ENCODE results near the gene SLC36A1. TPM values are rescaled to one million over a fixed set of nuclear protein-coding genes. Genes with fewer than 3 reads are reported as not detected.

The SLC36A1 gene
- total and polyA plus RNA-seq, 2 donors (not counting 1 experiment from before 2014, with no cell fraction given) = 4.6 to 18.9 TPM

GRCh38 chr5:151434570-151435237 lies 12.7 kb upstream of the SLC36A1 start:
- Histone ChIP-seq H3K9ac (ENCODE audit: insufficient read depth, low read length) (no peak overlapping the region), H3K4me3 (replicated peaks in 1 of 4; ENCODE audit: control extremely low read depth in 1 of 4, insufficient read depth in 1 of 4, low read depth in 3 of 4, low read length in 4 of 4) (no peak overlapping the region), H3K79me2 (ENCODE audit: control insufficient read depth, insufficient read depth, low read length) (no peaks in the 10 kb centered on the region), H3K27ac (ENCODE audit: insufficient read depth, low read length) (no peak overlapping the region), H3K4me2 (ENCODE audit: extremely low read depth, insufficient read depth, low read length) (no peak overlapping the region), H2AFZ (ENCODE audit: low read length) (no peak overlapping the region), H3K9me3 (ENCODE audit: control insufficient read depth, insufficient read depth, low read depth, low read length) (no peaks in the 10 kb centered on the region), H3K4me1 (ENCODE audit: control insufficient read depth, extremely low read depth, insufficient read depth, low read length) (no peaks in the 10 kb centered on the region), H4K20me1 (ENCODE audit: control insufficient read depth, extremely low read depth, insufficient read depth, low read length) (no peaks in the 10 kb centered on the region), H3K36me3 (ENCODE audit: control insufficient read depth, insufficient read depth, low read length) (no peaks in the 10 kb centered on the region), H3K27me3 (ENCODE audit: control insufficient read depth, insufficient read depth, low read length) (peaks cover 4% of the 10 kb centered on the region)
- DNase-seq (ENCODE audit: low read depth in 2 of 2) = no peak
- TF ChIP-seq EZH2 (IDR thresholded peaks at IDR 0.05; ENCODE audit: low read length, missing control alignments) = no peak
- TF ChIP-seq, protein P1, sequence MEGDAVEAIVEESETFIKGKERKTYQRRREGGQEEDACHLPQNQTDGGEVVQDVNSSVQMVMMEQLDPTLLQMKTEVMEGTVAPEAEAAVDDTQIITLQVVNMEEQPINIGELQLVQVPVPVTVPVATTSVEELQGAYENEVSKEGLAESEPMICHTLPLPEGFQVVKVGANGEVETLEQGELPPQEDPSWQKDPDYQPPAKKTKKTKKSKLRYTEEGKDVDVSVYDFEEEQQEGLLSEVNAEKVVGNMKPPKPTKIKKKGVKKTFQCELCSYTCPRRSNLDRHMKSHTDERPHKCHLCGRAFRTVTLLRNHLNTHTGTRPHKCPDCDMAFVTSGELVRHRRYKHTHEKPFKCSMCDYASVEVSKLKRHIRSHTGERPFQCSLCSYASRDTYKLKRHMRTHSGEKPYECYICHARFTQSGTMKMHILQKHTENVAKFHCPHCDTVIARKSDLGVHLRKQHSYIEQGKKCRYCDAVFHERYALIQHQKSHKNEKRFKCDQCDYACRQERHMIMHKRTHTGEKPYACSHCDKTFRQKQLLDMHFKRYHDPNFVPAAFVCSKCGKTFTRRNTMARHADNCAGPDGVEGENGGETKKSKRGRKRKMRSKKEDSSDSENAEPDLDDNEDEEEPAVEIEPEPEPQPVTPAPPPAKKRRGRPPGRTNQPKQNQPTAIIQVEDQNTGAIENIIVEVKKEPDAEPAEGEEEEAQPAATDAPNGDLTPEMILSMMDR (conservative IDR thresholded peaks at IDR 0.05 in 1 of 2, IDR thresholded peaks at IDR 0.05 in 1 of 2; ENCODE audit: low read depth in 1 of 2, low read length in 2 of 2) = no peak

DNA sequence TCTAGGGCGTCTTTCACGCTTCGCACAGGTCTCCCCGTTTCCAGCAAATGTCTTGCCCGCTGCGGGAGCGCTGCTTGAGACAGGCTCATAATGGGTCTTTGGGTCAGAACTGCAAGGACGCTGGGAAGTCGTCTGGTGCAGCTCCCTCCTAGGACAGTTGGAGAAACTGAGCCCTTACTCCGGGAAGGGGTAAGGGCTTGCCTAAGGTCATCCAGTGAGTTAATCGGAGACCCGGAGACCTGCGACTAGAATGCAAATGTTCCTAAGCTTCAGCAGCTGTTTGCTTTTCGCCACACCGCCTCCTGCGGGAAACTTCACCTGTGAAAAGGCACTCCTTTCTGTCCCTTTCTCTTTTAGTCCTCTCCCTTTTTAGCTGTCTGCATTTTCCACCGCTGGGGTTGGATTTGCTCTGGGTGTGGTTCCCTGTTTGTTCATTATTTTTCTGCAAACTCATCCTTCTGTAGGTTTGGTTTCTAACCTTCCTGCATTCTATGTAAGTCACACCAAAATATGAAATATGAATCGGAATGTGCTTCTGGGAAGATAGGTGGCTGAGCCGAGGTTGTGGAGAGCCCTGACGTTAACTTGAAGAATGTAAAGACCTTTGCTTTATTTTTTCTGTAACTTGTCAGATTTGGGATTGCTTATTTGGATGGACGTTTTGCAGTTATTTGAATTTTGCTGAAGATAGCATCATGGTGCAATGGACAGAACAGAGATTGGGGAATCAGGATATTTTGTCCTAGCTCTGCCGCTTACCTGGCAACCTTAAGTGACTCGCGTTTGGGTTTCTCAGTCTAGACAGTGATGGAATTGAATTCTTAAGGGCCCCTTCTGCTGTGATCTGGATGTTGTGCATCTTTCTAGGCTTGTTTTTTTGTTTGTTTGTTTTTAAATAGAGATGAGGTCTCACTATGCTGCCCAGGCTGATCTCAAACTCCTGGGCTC lies 909 bp downstream of the SLC36A1 start:
- Histone ChIP-seq H3K9ac (ENCODE audit: insufficient read depth, low read length) (peak overlapping the region; percentile 85), H3K4me1 (ENCODE audit: control insufficient read depth, extremely low read depth, insufficient read depth, low read length) (no peaks in the 10 kb centered on the region), H3K9me3 (ENCODE audit: control insufficient read depth, insufficient read depth, low read depth, low read length) (no peaks in the 10 kb centered on the region), H3K4me3 (replicated peaks in 1 of 4; ENCODE audit: control extremely low read depth in 1 of 4, insufficient read depth in 1 of 4, low read depth in 3 of 4, low read length in 4 of 4) (peak overlapping the region; percentile 44 to 99 (median 90)), H3K79me2 (ENCODE audit: control insufficient read depth, insufficient read depth, low read length) (peaks cover 24% of the 10 kb centered on the region), H4K20me1 (ENCODE audit: control insufficient read depth, extremely low read depth, insufficient read depth, low read length) (no peaks in the 10 kb centered on the region), H3K27me3 (ENCODE audit: control insufficient read depth, insufficient read depth, low read length) (no peaks in the 10 kb centered on the region), H3K27ac (ENCODE audit: insufficient read depth, low read length) (peak overlapping the region; percentile 72), H2AFZ (ENCODE audit: low read length) (peak overlapping the region; percentile 94), H3K36me3 (ENCODE audit: control insufficient read depth, insufficient read depth, low read length) (no peaks in the 10 kb centered on the region), H3K4me2 (ENCODE audit: extremely low read depth, insufficient read depth, low read length) (peak overlapping the region; percentile 78)
- peak; percentile 4 to 9 for DNase-seq (ENCODE audit: low read depth in 2 of 2)
- TF ChIP-seq, protein P1 (conservative IDR thresholded peaks at IDR 0.05 in 1 of 2, IDR thresholded peaks at IDR 0.05 in 1 of 2; ENCODE audit: low read depth in 1 of 2, low read length in 2 of 2) = peak in 1 of 2 donors; percentile 5
- TF ChIP-seq EZH2 (IDR thresholded peaks at IDR 0.05; ENCODE audit: low read length, missing control alignments) = no peak

- no peaks in the 10 kb centered on the region for H3K4me1 ChIP-seq (ENCODE audit: control insufficient read depth, extremely low read depth, insufficient read depth, low read length)
- H4K20me1 ChIP-seq (ENCODE audit: control insufficient read depth, extremely low read depth, insufficient read depth, low read length) = no peaks in the 10 kb centered on the region
- peaks cover 24% of the 10 kb centered on the region for H3K79me2 ChIP-seq (ENCODE audit: control insufficient read depth, insufficient read depth, low read length)
- H3K27me3 ChIP-seq (ENCODE audit: control insufficient read depth, insufficient read depth, low read length) = no peaks in the 10 kb centered on the region
- no peaks in the 10 kb centered on the region for H3K36me3 ChIP-seq (ENCODE audit: control insufficient read depth, insufficient read depth, low read length)
- no peak overlapping the region for H3K27ac ChIP-seq (ENCODE audit: insufficient read depth, low read length)
- peak overlapping the region; percentile 78 for H3K4me2 ChIP-seq (ENCODE audit: extremely low read depth, insufficient read depth, low read length)
- peak overlapping the region; percentile 44 to 99 (median 90) for H3K4me3 ChIP-seq (replicated peaks in 1 of 4; ENCODE audit: control extremely low read depth in 1 of 4, insufficient read depth in 1 of 4, low read depth in 3 of 4, low read length in 4 of 4)
- no peak overlapping the region for H2AFZ ChIP-seq (ENCODE audit: low read length)
- DNase-seq (ENCODE audit: low read depth in 2 of 2) = no peak
- no peak for TF ChIP-seq EZH2 (IDR thresholded peaks at IDR 0.05; ENCODE audit: low read length, missing control alignments)
- TF ChIP-seq, protein P1 (conservative IDR thresholded peaks at IDR 0.05 in 1 of 2, IDR thresholded peaks at IDR 0.05 in 1 of 2; ENCODE audit: low read depth in 1 of 2, low read length in 2 of 2) = no peak
- no peak overlapping the region for H3K9ac ChIP-seq (ENCODE audit: insufficient read depth, low read length)
- no peaks in the 10 kb centered on the region for H3K9me3 ChIP-seq (ENCODE audit: control insufficient read depth, insufficient read depth, low read depth, low read length)
Measured at GRCh38 chr5:151449297-151449696, 1.9 kb downstream of the SLC36A1 start.

Measured in fibroblast of lung (primary cell).